H9 (cell line): ENCODE results near the gene PABPC3. TPM values are rescaled to one million over a fixed set of nuclear protein-coding genes. Genes with fewer than 3 reads are reported as not detected.

Experiments
- DNase-seq: peaks from one replicate; pipeline ENCODE4 v3.0.0-alpha.2; 2017
- H2AFZ ChIP-seq: one replicate; pipeline ENCODE4 v1.6.1; 2013; ENCODE audit warnings: mild to moderate bottlenecking, low read length, control low read depth, moderate library complexity
- H2AK5ac ChIP-seq: 2 replicates; pipeline ENCODE4 v1.6.1; 2013; ENCODE audit warnings: low read length, control low read depth, mixed read lengths; ENCODE audit not compliant: insufficient read length
- H2BK120ac ChIP-seq: one replicate; pipeline ENCODE4 v1.6.1; 2013; ENCODE audit warnings: low read depth, mild to moderate bottlenecking, low read length, control low read depth, inconsistent platforms; ENCODE audit not compliant: poor library complexity, severe bottlenecking
- H2BK12ac ChIP-seq: 2 replicates; pipeline ENCODE4 v1.6.1; 2013; ENCODE audit warnings: low read length, control low read depth, mixed read lengths, low read depth; ENCODE audit not compliant: insufficient read length
- H2BK15ac ChIP-seq: 2 replicates; pipeline ENCODE4 v1.6.1; 2013; ENCODE audit warnings: low read depth, low read length, control low read depth
- H2BK20ac ChIP-seq: one replicate; pipeline ENCODE4 v1.6.1; 2013; ENCODE audit warnings: low read depth, mild to moderate bottlenecking, low read length, control low read depth, inconsistent platforms; ENCODE audit not compliant: poor library complexity, severe bottlenecking
- H2BK5ac ChIP-seq: 2 replicates; pipeline ENCODE4 v1.6.1; 2013; ENCODE audit warnings: low read length, control low read depth, mixed read lengths; ENCODE audit not compliant: insufficient read length
- H3K14ac ChIP-seq: 2 replicates; pipeline ENCODE4 v1.6.1; 2013; ENCODE audit warnings: low read length, control low read depth; ENCODE audit not compliant: insufficient read depth
- H3K18ac ChIP-seq: 2 replicates; pipeline ENCODE4 v1.6.1; 2013; ENCODE audit warnings: low read depth, mild to moderate bottlenecking, mixed read lengths, low read length, control low read depth; ENCODE audit not compliant: insufficient read length
- H3K23ac ChIP-seq: 2 replicates; pipeline ENCODE4 v1.6.1; 2013; ENCODE audit warnings: low read length, control low read depth, mixed read lengths, low read depth; ENCODE audit not compliant: insufficient read length
- H3K23me2 ChIP-seq: 2 replicates; pipeline ENCODE4 v1.6.1; 2013; ENCODE audit warnings: low read depth, mild to moderate bottlenecking, mixed read lengths, low read length, control low read depth; ENCODE audit not compliant: insufficient read length, poor library complexity, severe bottlenecking
- H3K27ac ChIP-seq: 2 replicates; pipeline ENCODE4 v1.5.1; 2013; ENCODE audit warnings: low read length, control low read depth, mixed read lengths, low read depth; ENCODE audit not compliant: insufficient read length
- H3K27me3 ChIP-seq: 2 replicates; pipeline ENCODE4 v1.6.1; 2013; ENCODE audit warnings: low read length, control low read depth, inconsistent platforms; ENCODE audit not compliant: insufficient read depth
- H3K4ac ChIP-seq: 2 replicates; pipeline ENCODE4 v1.6.1; 2013; ENCODE audit warnings: low read depth, mild to moderate bottlenecking, control low read depth, inconsistent platforms, low read length, moderate library complexity
- H3K4me1 ChIP-seq: 2 replicates; pipeline ENCODE4 v1.6.1; 2013; ENCODE audit warnings: low read length, control low read depth, inconsistent platforms; ENCODE audit not compliant: insufficient read depth
- H3K4me2 ChIP-seq: 2 replicates; pipeline ENCODE4 v1.6.1; 2013; ENCODE audit warnings: low read length, control low read depth, mixed read lengths; ENCODE audit not compliant: insufficient read length, insufficient read depth
- H3K56ac ChIP-seq: 2 replicates; pipeline ENCODE4 v1.6.1; 2013; ENCODE audit warnings: low read depth, mild to moderate bottlenecking, mixed read lengths, low read length, control low read depth; ENCODE audit not compliant: insufficient read length
- H3K79me1 ChIP-seq: 2 replicates; pipeline ENCODE4 v1.6.1; 2013; ENCODE audit warnings: low read depth, mild to moderate bottlenecking, moderate library complexity, low read length, control low read depth, inconsistent platforms; ENCODE audit not compliant: insufficient read depth, poor library complexity, severe bottlenecking
- H3K79me2 ChIP-seq: 2 replicates; pipeline ENCODE4 v1.6.1; 2013; ENCODE audit warnings: low read length, control low read depth, inconsistent platforms; ENCODE audit not compliant: insufficient read depth
- H3K9ac ChIP-seq: 2 replicates; pipeline ENCODE4 v1.6.1; 2013; ENCODE audit warnings: low read length, control low read depth, mixed read lengths; ENCODE audit not compliant: insufficient read length; ENCODE audit errors: extremely low read depth
- H3K9me3 ChIP-seq: one replicate; pipeline ENCODE4 v1.6.1; 2013; ENCODE audit warnings: low read depth, low read length, inconsistent platforms; ENCODE audit not compliant: control insufficient read depth
- H3T11ph ChIP-seq: one replicate; pipeline ENCODE4 v1.6.1; 2013; ENCODE audit warnings: mild to moderate bottlenecking, low read length, control low read depth, inconsistent platforms
- H4K20me1 ChIP-seq: one replicate; pipeline ENCODE4 v1.6.1; 2013; ENCODE audit not compliant: control insufficient read depth, insufficient read length, insufficient read depth
- H4K5ac ChIP-seq: 2 replicates; pipeline ENCODE4 v1.6.1; 2013; ENCODE audit warnings: low read depth, mild to moderate bottlenecking, mixed read lengths, low read length, control low read depth; ENCODE audit not compliant: insufficient read length
- H4K8ac ChIP-seq: replicated peaks from 2 replicates; pipeline ENCODE4 v1.6.1; 2013; ENCODE audit warnings: low read length, control low read depth, mixed read lengths, low read depth; ENCODE audit not compliant: insufficient read length
- H4K91ac ChIP-seq: 2 replicates; pipeline ENCODE4 v1.6.1; 2013; ENCODE audit warnings: low read depth, mild to moderate bottlenecking, moderate library complexity, mixed read lengths, low read length, control low read depth; ENCODE audit not compliant: insufficient read length
- H3K27ac Mint-ChIP-seq, 3 experiments: 2 replicates in 2 of 3; 3 replicates in 1 of 3; pipeline ENCODE4 v1.8.0; 2020 to 2021; ENCODE audit warnings: mixed read lengths in 3 of 3, mild to moderate bottlenecking in 1 of 3, moderate library complexity in 1 of 3
- H3K27me3 Mint-ChIP-seq: 2 replicates; pipeline ENCODE4 v1.8.0; 2021; ENCODE audit warnings: low read depth, mild to moderate bottlenecking, moderate library complexity, mixed read lengths
- H3K36me3 Mint-ChIP-seq, 3 experiments: 2 replicates in 2 of 3; 3 replicates in 1 of 3; pipeline ENCODE4 v1.8.0; 2020 to 2021; ENCODE audit warnings: low read depth in 3 of 3, mixed read lengths in 3 of 3; ENCODE audit not compliant: insufficient read depth in 1 of 3
- H3K4me1 Mint-ChIP-seq, 2 experiments: 2 replicates each; pipeline ENCODE4 v1.8.0; 2020; ENCODE audit warnings: mixed read lengths in 2 of 2
- H3K4me3 Mint-ChIP-seq, 2 experiments: 2 replicates in 1 of 2; 3 replicates in 1 of 2; pipeline ENCODE4 v1.8.0; 2020 to 2021; ENCODE audit warnings: mild to moderate bottlenecking in 2 of 2, mixed read lengths in 2 of 2, moderate library complexity in 1 of 2
- H3K9me3 Mint-ChIP-seq, 2 experiments: 2 replicates in 1 of 2; 3 replicates in 1 of 2; pipeline ENCODE4 v1.8.0; 2020; ENCODE audit warnings: mild to moderate bottlenecking in 2 of 2, mixed read lengths in 2 of 2, moderate library complexity in 1 of 2
- WGBS: extraction: QIAGEN DNeasy Blood & Tissue Kit; methylation state at CpG from one replicate; pipeline ENCODE4 v1.1.7; 2013; ENCODE audit warnings: missing lambda C conversion rate, low lambda C conversion rate, mixed read lengths; ENCODE audit not compliant: insufficient read length; ENCODE audit errors: extremely low coverage; 5-methylcytosine and 5-hydroxymethylcytosine counted together
- total RNA-seq: library from RNA; stranded (reverse); gene quantifications from 2 replicates; pipeline ENCODE4 v1.2.1, GENCODE V29; 2021
- TF ChIP-seq, protein P1 (sequence below): fragments of 200-600 bp; sonication (generic); conservative IDR thresholded peaks from 3 replicates; pipeline ENCODE4 v1.8.0; 2021; ENCODE audit warnings: antibody characterized with exemption, mild to moderate bottlenecking

PABPC3 gene
- total RNA-seq, 1 experiment from 2014 or later, result 0.31 TPM

DNA sequence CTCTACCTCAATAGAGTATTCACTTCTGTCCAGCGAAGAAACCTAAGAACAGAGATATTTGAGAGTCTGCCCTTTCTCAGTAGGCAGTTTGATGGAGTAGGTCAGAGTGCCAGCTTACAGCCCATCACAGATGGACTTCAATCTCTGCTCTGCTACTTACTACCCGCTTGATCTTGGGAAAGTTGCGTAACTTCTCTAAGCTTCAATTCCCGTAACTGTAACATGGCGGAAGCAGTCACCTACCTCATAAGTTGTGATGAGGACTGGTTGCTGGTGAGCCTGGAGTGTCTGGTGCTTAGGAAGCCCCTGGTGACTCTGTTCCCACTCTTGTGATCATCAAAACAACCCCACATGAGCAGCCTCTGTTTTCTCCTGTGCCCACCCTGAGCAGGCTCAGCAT lies 45.1 kb downstream of the PABPC3 start:
- Histone ChIP-seq H3K4me1 (peaks cover 10% of the 10 kb centered on the region), H3K4me2 (no peak overlapping the region), H2BK120ac (no peak overlapping the region), H3K23me2 (no peaks in the 10 kb centered on the region), H3K4ac (no peak overlapping the region), H2AFZ (no peak overlapping the region), H2BK5ac (no peak overlapping the region), H2AK5ac (no peak overlapping the region), H3K56ac (no peak overlapping the region), H2BK15ac (no peak overlapping the region), H4K20me1 (no peaks in the 10 kb centered on the region), H3K79me2 (no peaks in the 10 kb centered on the region), H3K79me1 (no peaks in the 10 kb centered on the region), H3K18ac (no peak overlapping the region), H2BK20ac (no peak overlapping the region), H3T11ph (no peak overlapping the region), H4K91ac (no peak overlapping the region), H3K9ac (no peak overlapping the region), H3K23ac (no peak overlapping the region), H3K27ac (no peak overlapping the region), H3K9me3 (no peaks in the 10 kb centered on the region), H3K14ac (no peak overlapping the region), H4K8ac (no peak overlapping the region), H3K27me3 (no peaks in the 10 kb centered on the region), H2BK12ac (no peak overlapping the region), H4K5ac (no peak overlapping the region)
- no CpG with 5 or more reads among the region's 5 CpGs for WGBS
- H3K27ac Mint-ChIP-seq, result no peak overlapping the region
- no peak overlapping the region for H3K4me3 Mint-ChIP-seq
- H3K27me3 Mint-ChIP-seq, result peaks cover 5% of the 10 kb centered on the region
- H3K36me3 Mint-ChIP-seq, result peaks cover 0 to 6% (median 0%) of the 10 kb centered on the region in 3 experiments; a peak in 1 of 7 replicates
- H3K4me1 Mint-ChIP-seq, result peaks cover 25 to 34% of the 10 kb centered on the region in 2 experiments
- DNase-seq, result no peak
- peaks cover 0 to 5% of the 10 kb centered on the region in 2 experiments; a peak in 4 of 5 replicates for H3K9me3 Mint-ChIP-seq
- TF ChIP-seq, protein P1, sequence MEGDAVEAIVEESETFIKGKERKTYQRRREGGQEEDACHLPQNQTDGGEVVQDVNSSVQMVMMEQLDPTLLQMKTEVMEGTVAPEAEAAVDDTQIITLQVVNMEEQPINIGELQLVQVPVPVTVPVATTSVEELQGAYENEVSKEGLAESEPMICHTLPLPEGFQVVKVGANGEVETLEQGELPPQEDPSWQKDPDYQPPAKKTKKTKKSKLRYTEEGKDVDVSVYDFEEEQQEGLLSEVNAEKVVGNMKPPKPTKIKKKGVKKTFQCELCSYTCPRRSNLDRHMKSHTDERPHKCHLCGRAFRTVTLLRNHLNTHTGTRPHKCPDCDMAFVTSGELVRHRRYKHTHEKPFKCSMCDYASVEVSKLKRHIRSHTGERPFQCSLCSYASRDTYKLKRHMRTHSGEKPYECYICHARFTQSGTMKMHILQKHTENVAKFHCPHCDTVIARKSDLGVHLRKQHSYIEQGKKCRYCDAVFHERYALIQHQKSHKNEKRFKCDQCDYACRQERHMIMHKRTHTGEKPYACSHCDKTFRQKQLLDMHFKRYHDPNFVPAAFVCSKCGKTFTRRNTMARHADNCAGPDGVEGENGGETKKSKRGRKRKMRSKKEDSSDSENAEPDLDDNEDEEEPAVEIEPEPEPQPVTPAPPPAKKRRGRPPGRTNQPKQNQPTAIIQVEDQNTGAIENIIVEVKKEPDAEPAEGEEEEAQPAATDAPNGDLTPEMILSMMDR, result no peak
